ENCODE data around the gene ALKBH6. TPM values are rescaled to one million over a fixed set of nuclear protein-coding genes. Genes with fewer than 3 reads are reported as not detected.

ALKBH6 gene
- total and polyA plus RNA-seq, 9 of the 15 experiments (the other 6 are each of a cell fraction or from before 2014, with no cell fraction given) = 0.67 to 62.0 (median 34.5) TPM

- ATAC-seq (no peak), FAIRE-seq (no peak), DNase-seq (ENCODE audit: extremely low read depth in 1 of 4, low spot score in 3 of 4) (no peak)
- Histone ChIP-seq H2AFZ (ENCODE audit: low read depth, low read length) (no peak overlapping the region), H3K27ac (ENCODE audit: extremely low read depth, low read depth, low read length) (no peak overlapping the region), H3K9ac (ENCODE audit: insufficient read depth in 1 of 2, low read depth in 2 of 2, low read length in 2 of 2) (no peak overlapping the region), H3K27me3 (ENCODE audit: control insufficient read depth in 2 of 2, insufficient read depth in 2 of 2, low read length in 2 of 2) (no peaks in the 10 kb centered on the region), H3K79me2 (ENCODE audit: control insufficient read depth, insufficient read depth, low read length) (peaks cover 18% of the 10 kb centered on the region), H3K4me2 (ENCODE audit: insufficient read depth, low read length) (no peak overlapping the region), H3K4me3 (no peak overlapping the region), H3K9me1 (ENCODE audit: control insufficient read depth, insufficient read depth, low read length) (no peaks in the 10 kb centered on the region), H3K9me3 (replicated peaks; ENCODE audit: control insufficient read depth, insufficient read depth, low read depth, low read length) (no peaks in the 10 kb centered on the region), H3K36me3 (ENCODE audit: control insufficient read depth, insufficient read depth, low read length) (0 out of 3 replicates have a peak, but pooled peaks cover 2% of the 10 kb centered on the region), H4K20me1 (replicated peaks; ENCODE audit: control insufficient read depth, insufficient read depth, low read length) (no peaks in the 10 kb centered on the region), H3K4me1 (replicated peaks in 1 of 2; ENCODE audit: control insufficient read depth in 2 of 2, insufficient read depth in 2 of 2, low read length in 2 of 2) (peaks cover 5 to 23% of the 10 kb centered on the region in 2 experiments; a peak in 2 of 5 replicates)
- POLR2A ChIA-PET = no interaction called here
- CTCF ChIA-PET (ENCODE audit: low intra/inter-chr PET ratio) = no interaction called here
- BruUV-seq (replicated peaks) = no TSS peak
- WGBS (ENCODE audit: insufficient coverage, low coverage, missing lambda C conversion rate) = 82% methylated on average over 12 of the region's 15 CpGs
- in situ Hi-C loops (cut with MboI) (no loop called here), intact Hi-C loops (cut with micrococcal nuclease) (no loop called here)
- TF ChIP-seq RBM14 (IDR thresholded peaks at IDR 0.05; ENCODE audit: borderline replicate concordance, insufficient read depth, low read depth, low read length) = no peak
These were observed 4.2 kb downstream of the ALKBH6 start for GRCh38 chr19:36009633-36010379.

GRCh38 chr19:36009220-36009619, 4.8 kb downstream of the ALKBH6 start:
- H3K9me3 ChIP-seq (replicated peaks; ENCODE audit: control insufficient read depth, insufficient read depth, low read depth, low read length) = no peaks in the 10 kb centered on the region
- no peak overlapping the region for H2AFZ ChIP-seq (ENCODE audit: low read depth, low read length)
- H3K9me1 ChIP-seq (ENCODE audit: control insufficient read depth, insufficient read depth, low read length) = no peaks in the 10 kb centered on the region
- no peak overlapping the region for H3K27ac ChIP-seq (ENCODE audit: extremely low read depth, low read depth, low read length)
- H3K4me3 ChIP-seq = no peak overlapping the region
- WGBS (ENCODE audit: insufficient coverage, low coverage, missing lambda C conversion rate) = 97% methylated on average over 27 of the region's 50 CpGs
- in situ Hi-C loops (cut with MboI) (no loop called here), intact Hi-C loops (cut with micrococcal nuclease) (no loop called here)
- no TSS peak for BruUV-seq (replicated peaks)
- CTCF ChIA-PET (ENCODE audit: low intra/inter-chr PET ratio) = no interaction called here
- H3K27me3 ChIP-seq (ENCODE audit: control insufficient read depth in 2 of 2, insufficient read depth in 2 of 2, low read length in 2 of 2) = no peaks in the 10 kb centered on the region
- TF ChIP-seq POU5F1 (IDR thresholded peaks at IDR 0.05; ENCODE audit: borderline replicate concordance, low read depth, low read length, partially characterized antibody) (no peak), POLR2G (IDR thresholded peaks at IDR 0.05; ENCODE audit: low read depth, low read length) (0 out of 2 replicates have a peak, but pooled peaks have one; percentile 26)
- H3K9ac ChIP-seq (ENCODE audit: insufficient read depth in 1 of 2, low read depth in 2 of 2, low read length in 2 of 2) = no peak overlapping the region
- FAIRE-seq = no peak
- 0 out of 3 replicates have a peak, but pooled peaks cover 2% of the 10 kb centered on the region for H3K36me3 ChIP-seq (ENCODE audit: control insufficient read depth, insufficient read depth, low read length)
- H3K79me2 ChIP-seq (ENCODE audit: control insufficient read depth, insufficient read depth, low read length) = peaks cover 13% of the 10 kb centered on the region
- ATAC-seq = no peak
- H4K20me1 ChIP-seq (replicated peaks; ENCODE audit: control insufficient read depth, insufficient read depth, low read length) = no peaks in the 10 kb centered on the region
- DNase-seq (ENCODE audit: extremely low read depth in 1 of 4, low spot score in 3 of 4) = no peak
- no peak overlapping the region for H3K4me2 ChIP-seq (ENCODE audit: insufficient read depth, low read length)
- POLR2A ChIA-PET = no interaction called here
- peaks cover 5 to 23% of the 10 kb centered on the region in 2 experiments; a peak in 2 of 5 replicates for H3K4me1 ChIP-seq (replicated peaks in 1 of 2; ENCODE audit: control insufficient read depth in 2 of 2, insufficient read depth in 2 of 2, low read length in 2 of 2)

Data from K562 (cell line).